Neural progenitor cell (in vitro differentiated cells): ENCODE results near the gene COG5. TPM values are rescaled to one million over a fixed set of nuclear protein-coding genes. Genes with fewer than 3 reads are reported as not detected.

Experiments used
- DNase-seq: peaks from one replicate; pipeline ENCODE4 v3.0.0-alpha.2; 2016; ENCODE audit warnings: low spot score
- H2AFZ ChIP-seq: fragments of 200-600 bp; sonication (generic); replicated peaks from 2 replicates; pipeline ENCODE4 v1.6.1; 2016; ENCODE audit warnings: antibody characterized with exemption
- H3F3A ChIP-seq: fragments of 200-600 bp; sonication (generic); 2 replicates; pipeline ENCODE4 v1.6.1; 2016; ENCODE audit warnings: antibody characterized with exemption, low read depth
- H3K27ac ChIP-seq: fragments of 200-600 bp; sonication (generic); 2 replicates; pipeline ENCODE4 v1.5.1; 2016; ENCODE audit warnings: mild to moderate bottlenecking
- H3K27me3 ChIP-seq: fragments of 200-600 bp; sonication (generic); 2 replicates; pipeline ENCODE4 v1.6.1; 2016; ENCODE audit warnings: mild to moderate bottlenecking, moderate library complexity
- H3K36me3 ChIP-seq: fragments of 200-600 bp; sonication (generic); 2 replicates; pipeline ENCODE4 v1.5.1; 2016
- H3K4me1 ChIP-seq: fragments of 200-600 bp; sonication (generic); 2 replicates; pipeline ENCODE4 v1.6.1; 2016; ENCODE audit warnings: mixed run types
- H3K4me2 ChIP-seq: fragments of 200-600 bp; sonication (generic); 2 replicates; pipeline ENCODE4 v1.6.1; 2016
- H3K4me3 ChIP-seq: fragments of 200-600 bp; sonication (generic); 2 replicates; pipeline ENCODE4 v1.5.1; 2016
- H3K79me2 ChIP-seq: fragments of 200-600 bp; sonication (generic); 2 replicates; pipeline ENCODE4 v1.6.1; 2016; ENCODE audit warnings: low read depth
- H3K9ac ChIP-seq: fragments of 200-600 bp; sonication (generic); 2 replicates; pipeline ENCODE4 v1.6.1; 2016
- H3K9me3 ChIP-seq: fragments of 200-600 bp; sonication (generic); 2 replicates; pipeline ENCODE4 v1.5.1; 2016; ENCODE audit warnings: low read depth
- H4K20me1 ChIP-seq: fragments of 200-600 bp; sonication (generic); 2 replicates; pipeline ENCODE4 v1.6.1; 2016; ENCODE audit warnings: low read depth
- H3K27ac Mint-ChIP-seq: 3 replicates; pipeline ENCODE4 v1.8.0; 2021; ENCODE audit warnings: mixed read lengths
- H3K27me3 Mint-ChIP-seq: 2 replicates; pipeline ENCODE4 v1.8.0; 2022; ENCODE audit warnings: low read depth, mild to moderate bottlenecking, inconsistent platforms, moderate library complexity, mixed read lengths; ENCODE audit not compliant: insufficient read depth
- H3K36me3 Mint-ChIP-seq: 3 replicates; pipeline ENCODE4 v1.8.0; 2021; ENCODE audit warnings: mixed read lengths
- H3K4me1 Mint-ChIP-seq: 3 replicates; pipeline ENCODE4 v1.8.0; 2021; ENCODE audit warnings: mixed read lengths
- H3K4me3 Mint-ChIP-seq: 3 replicates; pipeline ENCODE4 v1.8.0; 2021; ENCODE audit warnings: mild to moderate bottlenecking, moderate library complexity, mixed read lengths
- H3K9me3 Mint-ChIP-seq: 3 replicates; pipeline ENCODE4 v1.8.0; 2020; ENCODE audit warnings: mixed read lengths
- EZH2 ChIP-seq: fragments of 200-600 bp; sonication (generic); IDR thresholded peaks from 2 replicates; pipeline ENCODE4 v1.6.1; 2017; ENCODE audit warnings: antibody characterized with exemption, mild to moderate bottlenecking, moderate library complexity
- EZH2phosphoT487 ChIP-seq: fragments of 200-600 bp; sonication (generic); IDR thresholded peaks from 2 replicates; pipeline ENCODE4 v1.6.1; 2017; ENCODE audit warnings: antibody characterized with exemption
- total RNA-seq: library from RNA; depleted of rRNA; stranded (reverse); fragments of >200 nt; gene quantifications from 2 replicates; pipeline ENCODE4 v1.2.3, GENCODE V29; 2015; ENCODE audit warnings: low replicate concordance
- TF ChIP-seq, protein P1 (sequence below): fragments of 200-600 bp; sonication (generic); IDR thresholded peaks from 2 replicates; pipeline ENCODE4 v1.5.1; 2017; ENCODE audit warnings: antibody characterized with exemption, mild to moderate bottlenecking

The COG5 gene
- total RNA-seq, 1 donor from 2014 or later, result 90.5 TPM

- no peak overlapping the region for H3K27ac Mint-ChIP-seq
- H3K4me1 Mint-ChIP-seq, result peaks cover 10% of the 10 kb centered on the region
- no peak overlapping the region for H3K4me3 Mint-ChIP-seq
Measured at GRCh38 chr7:107244613-107245012, 319.1 kb downstream of the COG5 start.

GRCh38 chr7:107242267-107242666 lies 321.5 kb downstream of the COG5 start:
- H4K20me1 ChIP-seq, result no peaks in the 10 kb centered on the region
- no peak overlapping the region for H3K4me2 ChIP-seq
- no peak for TF ChIP-seq EZH2
- no peak for TF ChIP-seq EZH2phosphoT487
- TF ChIP-seq, protein P1, sequence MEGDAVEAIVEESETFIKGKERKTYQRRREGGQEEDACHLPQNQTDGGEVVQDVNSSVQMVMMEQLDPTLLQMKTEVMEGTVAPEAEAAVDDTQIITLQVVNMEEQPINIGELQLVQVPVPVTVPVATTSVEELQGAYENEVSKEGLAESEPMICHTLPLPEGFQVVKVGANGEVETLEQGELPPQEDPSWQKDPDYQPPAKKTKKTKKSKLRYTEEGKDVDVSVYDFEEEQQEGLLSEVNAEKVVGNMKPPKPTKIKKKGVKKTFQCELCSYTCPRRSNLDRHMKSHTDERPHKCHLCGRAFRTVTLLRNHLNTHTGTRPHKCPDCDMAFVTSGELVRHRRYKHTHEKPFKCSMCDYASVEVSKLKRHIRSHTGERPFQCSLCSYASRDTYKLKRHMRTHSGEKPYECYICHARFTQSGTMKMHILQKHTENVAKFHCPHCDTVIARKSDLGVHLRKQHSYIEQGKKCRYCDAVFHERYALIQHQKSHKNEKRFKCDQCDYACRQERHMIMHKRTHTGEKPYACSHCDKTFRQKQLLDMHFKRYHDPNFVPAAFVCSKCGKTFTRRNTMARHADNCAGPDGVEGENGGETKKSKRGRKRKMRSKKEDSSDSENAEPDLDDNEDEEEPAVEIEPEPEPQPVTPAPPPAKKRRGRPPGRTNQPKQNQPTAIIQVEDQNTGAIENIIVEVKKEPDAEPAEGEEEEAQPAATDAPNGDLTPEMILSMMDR, result no peak
- H3K4me3 ChIP-seq, result no peak overlapping the region
- peaks cover 30% of the 10 kb centered on the region for H3K9me3 Mint-ChIP-seq
- H2AFZ ChIP-seq, result no peak overlapping the region
- peaks cover 7% of the 10 kb centered on the region for H3K36me3 ChIP-seq
- no peaks in the 10 kb centered on the region for H3K79me2 ChIP-seq
- H3F3A ChIP-seq, result no peaks in the 10 kb centered on the region
- no peak overlapping the region for H3K4me3 Mint-ChIP-seq
- H3K27ac ChIP-seq, result no peak overlapping the region
- no peaks in the 10 kb centered on the region for H3K27me3 ChIP-seq
- no peak overlapping the region for H3K9ac ChIP-seq
- no peak overlapping the region for H3K27ac Mint-ChIP-seq
- H3K36me3 Mint-ChIP-seq, result peaks cover 34% of the 10 kb centered on the region
- H3K4me1 ChIP-seq, result no peaks in the 10 kb centered on the region
- H3K4me1 Mint-ChIP-seq, result no peaks in the 10 kb centered on the region
- no peak for DNase-seq
- no peaks in the 10 kb centered on the region for H3K9me3 ChIP-seq
- H3K27me3 Mint-ChIP-seq, result peaks cover 2% of the 10 kb centered on the region

More at GRCh38 chr7:107244613-107245012, 319.1 kb downstream of the COG5 start:
- Histone ChIP-seq H3K4me3 (no peak overlapping the region), H2AFZ (no peak overlapping the region), H3K9ac (no peak overlapping the region), H3K9me3 (no peaks in the 10 kb centered on the region), H3F3A (no peaks in the 10 kb centered on the region), H3K27ac (no peak overlapping the region), H4K20me1 (no peaks in the 10 kb centered on the region), H3K27me3 (no peaks in the 10 kb centered on the region), H3K79me2 (no peaks in the 10 kb centered on the region), H3K36me3 (peaks cover 7% of the 10 kb centered on the region), H3K4me1 (peaks cover 17% of the 10 kb centered on the region), H3K4me2 (no peak overlapping the region)
- TF ChIP-seq EZH2phosphoT487 (no peak), EZH2 (no peak)
- TF ChIP-seq, protein P1, result no peak
- Mint-ChIP-seq H3K27me3 (peaks cover 2% of the 10 kb centered on the region), H3K36me3 (peaks cover 40% of the 10 kb centered on the region), H3K9me3 (peaks cover 30% of the 10 kb centered on the region)
- no peak for DNase-seq

GRCh38 chr7:107237451-107237850 lies 326.3 kb downstream of the COG5 start:
- H3F3A ChIP-seq, result no peaks in the 10 kb centered on the region
- H3K4me1 ChIP-seq, result no peaks in the 10 kb centered on the region
- no peak for DNase-seq
- H3K4me2 ChIP-seq, result no peak overlapping the region
- Mint-ChIP-seq H3K4me1 (no peaks in the 10 kb centered on the region), H3K36me3 (peaks cover 2% of the 10 kb centered on the region), H3K27me3 (peaks cover 2% of the 10 kb centered on the region), H3K27ac (no peak overlapping the region), H3K4me3 (no peak overlapping the region), H3K9me3 (no peaks in the 10 kb centered on the region)
- no peaks in the 10 kb centered on the region for H3K36me3 ChIP-seq
- no peak overlapping the region for H2AFZ ChIP-seq
- no peaks in the 10 kb centered on the region for H3K27me3 ChIP-seq
- no peaks in the 10 kb centered on the region for H3K79me2 ChIP-seq
- TF ChIP-seq EZH2 (no peak), EZH2phosphoT487 (no peak)
- TF ChIP-seq, protein P1, result no peak
- no peak overlapping the region for H3K9ac ChIP-seq
- H3K27ac ChIP-seq, result no peak overlapping the region
- H3K4me3 ChIP-seq, result no peak overlapping the region
- no peaks in the 10 kb centered on the region for H3K9me3 ChIP-seq
- H4K20me1 ChIP-seq, result no peaks in the 10 kb centered on the region
